ENCODE measurements around the gene UBB.

DNA sequence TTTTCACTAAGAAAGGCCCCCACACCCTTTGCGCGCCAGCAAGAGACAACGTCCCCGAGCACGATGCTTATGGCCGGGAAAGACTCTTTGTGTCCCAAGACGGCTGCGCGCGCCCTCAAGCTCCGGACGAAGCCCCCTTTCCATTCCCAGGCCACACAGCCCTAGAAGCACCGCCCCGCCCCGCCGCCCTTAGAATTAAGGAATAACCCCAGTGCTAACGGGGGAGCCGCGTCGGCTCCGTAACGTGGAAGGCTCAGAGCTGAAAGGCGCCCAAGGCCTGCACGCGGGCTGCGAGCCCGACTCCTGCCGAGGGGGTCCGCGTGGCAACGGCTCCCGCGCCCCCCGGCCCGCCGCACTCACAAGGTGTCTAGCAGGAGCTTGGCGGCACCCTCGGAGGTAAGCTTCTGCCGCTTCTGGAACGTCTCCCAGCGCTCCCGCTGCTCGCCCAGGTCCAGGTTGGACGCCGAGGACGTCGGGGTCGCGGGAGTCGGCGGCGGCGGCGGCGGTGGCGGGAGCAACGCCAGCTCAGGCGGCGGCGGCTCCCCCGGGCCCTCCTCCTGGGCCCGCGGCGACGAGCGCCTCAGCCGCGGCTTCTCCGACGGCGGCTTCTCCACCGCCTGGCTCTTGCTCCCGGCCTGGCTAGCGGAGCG is 28.1 kb upstream of the UBB start:
- no peak for TF ChIP-seq YY1 (IDR thresholded peaks at IDR 0.05)
- TF ChIP-seq, protein P1, sequence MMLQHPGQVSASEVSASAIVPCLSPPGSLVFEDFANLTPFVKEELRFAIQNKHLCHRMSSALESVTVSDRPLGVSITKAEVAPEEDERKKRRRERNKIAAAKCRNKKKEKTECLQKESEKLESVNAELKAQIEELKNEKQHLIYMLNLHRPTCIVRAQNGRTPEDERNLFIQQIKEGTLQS (IDR thresholded peaks at IDR 0.05): no peak
- TF ChIP-seq, protein P2, sequence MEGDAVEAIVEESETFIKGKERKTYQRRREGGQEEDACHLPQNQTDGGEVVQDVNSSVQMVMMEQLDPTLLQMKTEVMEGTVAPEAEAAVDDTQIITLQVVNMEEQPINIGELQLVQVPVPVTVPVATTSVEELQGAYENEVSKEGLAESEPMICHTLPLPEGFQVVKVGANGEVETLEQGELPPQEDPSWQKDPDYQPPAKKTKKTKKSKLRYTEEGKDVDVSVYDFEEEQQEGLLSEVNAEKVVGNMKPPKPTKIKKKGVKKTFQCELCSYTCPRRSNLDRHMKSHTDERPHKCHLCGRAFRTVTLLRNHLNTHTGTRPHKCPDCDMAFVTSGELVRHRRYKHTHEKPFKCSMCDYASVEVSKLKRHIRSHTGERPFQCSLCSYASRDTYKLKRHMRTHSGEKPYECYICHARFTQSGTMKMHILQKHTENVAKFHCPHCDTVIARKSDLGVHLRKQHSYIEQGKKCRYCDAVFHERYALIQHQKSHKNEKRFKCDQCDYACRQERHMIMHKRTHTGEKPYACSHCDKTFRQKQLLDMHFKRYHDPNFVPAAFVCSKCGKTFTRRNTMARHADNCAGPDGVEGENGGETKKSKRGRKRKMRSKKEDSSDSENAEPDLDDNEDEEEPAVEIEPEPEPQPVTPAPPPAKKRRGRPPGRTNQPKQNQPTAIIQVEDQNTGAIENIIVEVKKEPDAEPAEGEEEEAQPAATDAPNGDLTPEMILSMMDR (IDR thresholded peaks at IDR 0.05; ENCODE audit: low read depth, low read length, missing input control): no peak
- TF ChIP-seq, protein P3, sequence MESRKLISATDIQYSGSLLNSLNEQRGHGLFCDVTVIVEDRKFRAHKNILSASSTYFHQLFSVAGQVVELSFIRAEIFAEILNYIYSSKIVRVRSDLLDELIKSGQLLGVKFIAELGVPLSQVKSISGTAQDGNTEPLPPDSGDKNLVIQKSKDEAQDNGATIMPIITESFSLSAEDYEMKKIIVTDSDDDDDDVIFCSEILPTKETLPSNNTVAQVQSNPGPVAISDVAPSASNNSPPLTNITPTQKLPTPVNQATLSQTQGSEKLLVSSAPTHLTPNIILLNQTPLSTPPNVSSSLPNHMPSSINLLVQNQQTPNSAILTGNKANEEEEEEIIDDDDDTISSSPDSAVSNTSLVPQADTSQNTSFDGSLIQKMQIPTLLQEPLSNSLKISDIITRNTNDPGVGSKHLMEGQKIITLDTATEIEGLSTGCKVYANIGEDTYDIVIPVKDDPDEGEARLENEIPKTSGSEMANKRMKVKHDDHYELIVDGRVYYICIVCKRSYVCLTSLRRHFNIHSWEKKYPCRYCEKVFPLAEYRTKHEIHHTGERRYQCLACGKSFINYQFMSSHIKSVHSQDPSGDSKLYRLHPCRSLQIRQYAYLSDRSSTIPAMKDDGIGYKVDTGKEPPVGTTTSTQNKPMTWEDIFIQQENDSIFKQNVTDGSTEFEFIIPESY (IDR thresholded peaks at IDR 0.05): no peak
